Measurements from ENCODE around the gene IRAK3. TPM values are rescaled to one million over a fixed set of nuclear protein-coding genes. Genes with fewer than 3 reads are reported as not detected.

Gene IRAK3
- total RNA-seq, 2 donors from 2014 or later, result 0.27 to 0.59 TPM

- Mint-ChIP-seq H3K36me3 (ENCODE audit: low read depth) (no peaks in the 10 kb centered on the region), H3K27me3 (ENCODE audit: insufficient read depth) (peaks cover 2% of the 10 kb centered on the region), H3K27ac (no peak overlapping the region), H3K4me3 (no peak overlapping the region), H3K9me3 (peaks cover 10% of the 10 kb centered on the region), H3K4me1 (peaks cover 10% of the 10 kb centered on the region)
- no peak overlapping the region for H3K4me3 ChIP-seq (ENCODE audit: low read length)
- DNase-seq, result peak; percentile 18
- H3K27ac ChIP-seq (ENCODE audit: low read depth, low read length), result no peak overlapping the region
- TF ChIP-seq CTCF (conservative IDR thresholded peaks at IDR 0.05), result no peak
- WGBS, 2 experiments (ENCODE audit: insufficient coverage in 1 of 2, insufficient read length in 1 of 2), result 93% methylated on average over 3 of the region's 3 CpGs
- no peaks in the 10 kb centered on the region for H3K27me3 ChIP-seq (ENCODE audit: control insufficient read depth, insufficient read depth, low read length, poor library complexity, severe bottlenecking)
- no peak overlapping the region for H3K9ac ChIP-seq (ENCODE audit: extremely low read depth, low read length, poor library complexity, severe bottlenecking)
- peaks cover 8% of the 10 kb centered on the region for H3K9me3 ChIP-seq (ENCODE audit: control insufficient read depth, low read length)
- no peaks in the 10 kb centered on the region for H3K36me3 ChIP-seq (ENCODE audit: control insufficient read depth, insufficient read depth, low read length)
- no peaks in the 10 kb centered on the region for H3K4me1 ChIP-seq (ENCODE audit: control insufficient read depth, insufficient read depth, low read length)
These were observed 8.5 kb downstream of the IRAK3 start for GRCh38 chr12:66197495-66197921.

DNA sequence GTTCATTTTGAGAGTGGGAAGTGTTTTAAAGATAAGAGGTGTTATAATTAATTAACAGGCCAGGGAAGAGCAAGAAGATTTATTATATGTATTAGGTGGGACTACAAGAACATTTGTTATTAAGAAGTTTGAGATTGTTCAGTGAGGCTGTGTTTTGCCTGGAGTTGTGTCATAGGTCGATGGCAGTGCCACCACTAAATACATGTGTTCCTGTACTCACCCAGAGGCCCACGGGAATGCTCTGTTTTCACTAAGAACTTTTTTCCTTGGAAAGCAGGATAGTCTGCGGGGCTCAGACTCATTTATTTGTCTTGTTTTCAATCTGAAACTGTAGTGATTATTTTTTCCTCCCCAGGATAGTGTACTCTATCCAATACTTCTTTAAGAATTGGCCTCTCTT lies 10.1 kb downstream of the IRAK3 start:
- Histone ChIP-seq H3K4me1 (ENCODE audit: control insufficient read depth, insufficient read depth, low read length) (no peaks in the 10 kb centered on the region), H3K9me3 (ENCODE audit: control insufficient read depth, low read length) (peaks cover 8% of the 10 kb centered on the region), H3K27ac (ENCODE audit: low read depth, low read length) (no peak overlapping the region), H3K27me3 (ENCODE audit: control insufficient read depth, insufficient read depth, low read length, poor library complexity, severe bottlenecking) (no peaks in the 10 kb centered on the region), H3K36me3 (ENCODE audit: control insufficient read depth, insufficient read depth, low read length) (no peaks in the 10 kb centered on the region), H3K4me3 (ENCODE audit: low read length) (no peak overlapping the region), H3K9ac (ENCODE audit: extremely low read depth, low read length, poor library complexity, severe bottlenecking) (no peak overlapping the region)
- Mint-ChIP-seq H3K36me3 (ENCODE audit: low read depth) (no peaks in the 10 kb centered on the region), H3K4me1 (peaks cover 10% of the 10 kb centered on the region), H3K27ac (no peak overlapping the region), H3K9me3 (peaks cover 10% of the 10 kb centered on the region), H3K4me3 (no peak overlapping the region), H3K27me3 (ENCODE audit: insufficient read depth) (peaks cover 1% of the 10 kb centered on the region)
- DNase-seq, result no peak
- TF ChIP-seq CTCF (conservative IDR thresholded peaks at IDR 0.05), result no peak
- 87 to 100% methylated on average over 2 to 3 of the region's 3 CpGs for WGBS, 2 experiments (ENCODE audit: insufficient coverage in 1 of 2, insufficient read length in 1 of 2)

GRCh38 chr12:66199831-66200509 lies 11.0 kb downstream of the IRAK3 start:
- no peak overlapping the region for H3K27ac Mint-ChIP-seq
- H3K36me3 Mint-ChIP-seq (ENCODE audit: low read depth), result no peaks in the 10 kb centered on the region
- H3K9me3 ChIP-seq (ENCODE audit: control insufficient read depth, low read length), result peaks cover 8% of the 10 kb centered on the region

More at GRCh38 chr12:66199831-66200509, 11.0 kb downstream of the IRAK3 start:
- no peak for DNase-seq
- TF ChIP-seq CTCF (conservative IDR thresholded peaks at IDR 0.05), result no peak
- peaks cover 10% of the 10 kb centered on the region for H3K4me1 Mint-ChIP-seq
- H3K27me3 Mint-ChIP-seq (ENCODE audit: insufficient read depth), result no peaks in the 10 kb centered on the region
- Histone ChIP-seq H3K27me3 (ENCODE audit: control insufficient read depth, insufficient read depth, low read length, poor library complexity, severe bottlenecking) (no peaks in the 10 kb centered on the region), H3K4me3 (ENCODE audit: low read length) (no peak overlapping the region), H3K4me1 (ENCODE audit: control insufficient read depth, insufficient read depth, low read length) (no peaks in the 10 kb centered on the region), H3K36me3 (ENCODE audit: control insufficient read depth, insufficient read depth, low read length) (no peaks in the 10 kb centered on the region), H3K9ac (ENCODE audit: extremely low read depth, low read length, poor library complexity, severe bottlenecking) (no peak overlapping the region), H3K27ac (ENCODE audit: low read depth, low read length) (no peak overlapping the region)
- H3K9me3 Mint-ChIP-seq, result peaks cover 10% of the 10 kb centered on the region
- no peak overlapping the region for H3K4me3 Mint-ChIP-seq

Data from endodermal cell (in vitro differentiated cells).